Measurements from ENCODE around the gene BRD1.

BRD1 gene

DNA sequence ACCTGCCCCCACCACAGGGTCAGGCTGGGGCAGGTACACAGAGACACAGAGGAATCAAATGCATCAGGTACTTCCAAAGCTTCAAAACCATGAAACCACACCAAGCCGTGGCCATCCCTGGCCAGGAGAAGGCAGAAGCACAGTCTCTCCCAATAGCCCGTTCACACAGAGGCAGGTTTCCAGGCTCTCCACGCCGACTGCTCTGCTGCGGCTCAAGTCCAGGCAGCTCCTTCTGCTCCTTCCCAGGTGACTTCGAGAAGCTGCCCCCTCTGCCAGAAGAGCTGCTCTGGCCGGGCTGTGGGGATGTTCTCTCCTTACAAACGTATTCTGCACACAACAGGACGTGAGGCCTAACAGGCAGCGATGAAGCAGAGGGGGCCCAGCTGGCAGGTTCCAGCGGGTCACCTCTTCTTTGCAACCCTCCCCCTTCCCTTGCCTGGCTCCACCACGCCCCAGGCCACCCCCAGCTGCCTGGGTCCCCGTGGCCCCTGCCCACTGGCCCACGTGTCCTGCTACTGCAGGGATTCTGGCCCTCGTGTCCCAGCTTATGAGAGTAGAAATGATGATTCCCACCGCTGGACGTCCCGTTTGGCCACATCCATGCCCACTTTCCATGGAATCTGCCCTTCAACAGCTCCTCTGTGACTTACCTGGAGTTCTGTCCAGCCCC, 26.1 kb downstream of the BRD1 start:
- DNase-seq (ENCODE audit: low spot score), result no peak
- in situ Hi-C loops (cut with MboI; ENCODE audit: low pct_unique_long_range_greater_than_20kb, low sequenced_read_pairs, unreplicated experiment), result no loop called here
- TF ChIP-seq, protein P1, sequence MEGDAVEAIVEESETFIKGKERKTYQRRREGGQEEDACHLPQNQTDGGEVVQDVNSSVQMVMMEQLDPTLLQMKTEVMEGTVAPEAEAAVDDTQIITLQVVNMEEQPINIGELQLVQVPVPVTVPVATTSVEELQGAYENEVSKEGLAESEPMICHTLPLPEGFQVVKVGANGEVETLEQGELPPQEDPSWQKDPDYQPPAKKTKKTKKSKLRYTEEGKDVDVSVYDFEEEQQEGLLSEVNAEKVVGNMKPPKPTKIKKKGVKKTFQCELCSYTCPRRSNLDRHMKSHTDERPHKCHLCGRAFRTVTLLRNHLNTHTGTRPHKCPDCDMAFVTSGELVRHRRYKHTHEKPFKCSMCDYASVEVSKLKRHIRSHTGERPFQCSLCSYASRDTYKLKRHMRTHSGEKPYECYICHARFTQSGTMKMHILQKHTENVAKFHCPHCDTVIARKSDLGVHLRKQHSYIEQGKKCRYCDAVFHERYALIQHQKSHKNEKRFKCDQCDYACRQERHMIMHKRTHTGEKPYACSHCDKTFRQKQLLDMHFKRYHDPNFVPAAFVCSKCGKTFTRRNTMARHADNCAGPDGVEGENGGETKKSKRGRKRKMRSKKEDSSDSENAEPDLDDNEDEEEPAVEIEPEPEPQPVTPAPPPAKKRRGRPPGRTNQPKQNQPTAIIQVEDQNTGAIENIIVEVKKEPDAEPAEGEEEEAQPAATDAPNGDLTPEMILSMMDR (IDR thresholded peaks at IDR 0.05; ENCODE audit: extremely low read depth, insufficient read depth, missing control alignments), result no peak

DNA sequence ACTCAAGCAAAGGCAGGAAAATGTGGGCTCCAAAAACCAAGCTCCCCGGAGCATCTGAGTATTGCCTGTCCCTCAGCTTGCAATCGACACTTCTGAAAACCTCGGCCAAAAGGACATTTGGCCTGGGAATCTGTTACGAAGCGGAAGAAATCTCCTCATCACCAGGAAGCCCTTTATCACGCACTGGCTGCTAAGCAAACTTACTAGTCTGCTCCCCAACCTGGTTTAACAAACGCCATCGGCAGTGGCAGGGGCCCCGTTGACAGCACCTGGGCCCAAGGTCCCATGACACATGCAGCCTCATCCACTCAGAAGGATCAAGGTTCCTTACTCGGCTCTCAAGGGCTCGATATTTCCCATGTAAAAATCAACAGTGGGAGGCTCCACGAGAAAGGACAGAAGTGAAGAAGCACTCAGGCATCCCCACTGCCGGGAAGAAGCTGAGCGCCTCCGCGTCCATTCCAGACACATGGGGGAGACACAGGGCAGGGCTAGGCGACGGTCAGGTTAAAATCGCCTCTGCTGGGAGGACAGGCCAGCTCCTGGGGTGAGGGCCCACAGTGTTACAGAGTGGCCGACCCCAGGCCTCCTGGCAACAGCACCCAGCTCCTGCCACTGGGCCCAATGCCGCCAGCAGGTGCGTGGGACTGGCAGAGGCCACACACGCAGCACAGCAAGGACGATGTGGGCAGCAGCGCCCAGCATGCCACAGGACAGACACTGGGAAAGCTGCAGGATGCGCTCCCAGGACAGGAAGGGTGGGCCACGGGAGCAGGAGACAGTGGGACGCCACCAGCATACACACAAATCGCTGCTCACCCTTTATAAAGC, 27.1 kb downstream of the BRD1 start:
- TF ChIP-seq, protein P1 (IDR thresholded peaks at IDR 0.05; ENCODE audit: extremely low read depth, insufficient read depth, missing control alignments), result no peak
- in situ Hi-C loops (cut with MboI; ENCODE audit: low pct_unique_long_range_greater_than_20kb, low sequenced_read_pairs, unreplicated experiment), result no loop called here
- no peak for DNase-seq (ENCODE audit: low spot score)

DNA sequence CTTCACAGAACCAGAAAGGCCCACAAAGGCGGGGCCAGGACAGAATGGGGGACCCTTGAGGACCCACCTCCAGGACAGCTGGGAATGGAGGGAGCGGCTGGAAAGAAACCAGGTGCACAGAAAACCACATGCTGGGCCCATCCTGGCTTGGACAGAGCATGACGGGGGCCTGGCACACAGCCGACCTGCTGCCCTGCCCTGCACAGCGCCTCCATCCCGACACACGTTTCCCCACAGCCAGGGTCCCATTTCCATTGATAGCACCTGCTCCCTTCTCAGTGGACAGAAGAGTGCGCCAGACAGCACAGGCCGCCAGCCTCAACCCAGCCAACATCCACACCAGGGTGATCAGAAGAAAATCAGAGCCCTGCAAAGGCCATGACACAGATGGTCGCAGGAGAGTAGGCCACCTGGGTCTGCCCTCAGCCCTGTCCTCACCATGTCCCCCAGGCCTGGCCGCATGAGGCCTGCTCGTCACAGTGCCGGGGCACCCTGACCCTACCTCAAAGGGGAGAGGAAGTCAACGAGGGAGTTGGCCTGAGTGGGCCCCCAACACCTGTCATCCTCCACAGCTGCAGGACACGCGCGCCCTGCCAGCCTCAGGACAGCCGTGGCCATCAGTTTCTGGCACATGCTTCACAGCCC, 28.1 kb downstream of the BRD1 start:
- no peak for DNase-seq (ENCODE audit: low spot score)
- in situ Hi-C loops (cut with MboI; ENCODE audit: low pct_unique_long_range_greater_than_20kb, low sequenced_read_pairs, unreplicated experiment), result no loop called here
- TF ChIP-seq, protein P1 (IDR thresholded peaks at IDR 0.05; ENCODE audit: extremely low read depth, insufficient read depth, missing control alignments), result no peak

DNA sequence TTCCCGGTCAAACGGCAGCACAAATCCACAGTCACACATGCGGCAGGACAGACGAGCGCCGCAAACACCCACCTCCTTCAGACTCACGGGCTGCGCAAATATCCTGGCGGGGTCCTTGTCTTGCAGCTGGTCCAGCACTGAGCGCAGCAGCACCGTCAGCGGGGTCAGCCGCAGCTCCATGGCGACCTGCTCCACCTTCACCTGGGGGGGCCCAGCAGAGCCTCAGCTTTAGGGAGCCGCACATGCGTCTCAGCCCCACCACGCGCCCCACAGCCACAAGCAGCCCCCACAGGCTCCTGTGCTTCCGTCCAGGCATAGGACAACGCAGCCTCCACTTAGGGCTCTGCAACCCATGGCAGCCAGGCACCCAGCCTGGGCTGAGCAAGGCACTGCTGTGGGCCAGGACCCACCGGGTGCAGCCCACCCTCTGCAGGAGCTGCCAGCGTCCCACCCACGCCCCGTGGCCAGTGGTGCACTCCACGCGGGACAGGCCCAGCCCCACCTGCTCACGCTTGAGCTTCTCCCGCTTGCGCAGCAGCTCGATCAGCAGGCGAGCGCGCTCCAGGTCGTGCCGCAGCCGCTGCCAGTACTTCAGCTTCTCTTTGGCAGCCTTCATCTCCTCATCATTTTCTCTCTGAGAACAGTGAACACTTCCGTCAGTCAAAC, 29.1 kb downstream of the BRD1 start:
- in situ Hi-C loops (cut with MboI; ENCODE audit: low pct_unique_long_range_greater_than_20kb, low sequenced_read_pairs, unreplicated experiment), result no loop called here
- TF ChIP-seq, protein P1 (IDR thresholded peaks at IDR 0.05; ENCODE audit: extremely low read depth, insufficient read depth, missing control alignments), result no peak
- DNase-seq (ENCODE audit: low spot score), result no peak

DNA sequence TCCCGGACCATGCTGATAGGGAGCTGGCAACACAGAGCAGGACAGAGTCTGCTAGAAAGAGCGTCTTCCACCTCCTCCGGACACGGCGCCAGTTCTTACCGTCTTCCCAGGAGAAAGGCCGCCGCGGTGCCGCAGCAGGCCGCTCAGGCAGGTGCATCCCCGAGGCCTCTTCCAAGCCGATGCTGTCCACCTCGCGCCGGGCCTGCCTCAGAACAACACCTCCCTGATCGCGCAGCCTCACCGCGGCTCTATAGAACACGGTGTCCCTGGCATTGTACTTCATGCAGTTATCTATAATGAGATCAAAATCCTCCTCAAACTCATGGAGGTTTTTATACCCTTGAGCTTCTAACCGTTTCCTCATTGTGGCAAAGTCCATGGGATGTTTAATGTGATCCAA, 30.0 kb downstream of the BRD1 start:
- in situ Hi-C loops (cut with MboI; ENCODE audit: low pct_unique_long_range_greater_than_20kb, low sequenced_read_pairs, unreplicated experiment), result no loop called here
- TF ChIP-seq, protein P1 (IDR thresholded peaks at IDR 0.05; ENCODE audit: extremely low read depth, insufficient read depth, missing control alignments), result no peak
- DNase-seq (ENCODE audit: low spot score), result no peak

DNA sequence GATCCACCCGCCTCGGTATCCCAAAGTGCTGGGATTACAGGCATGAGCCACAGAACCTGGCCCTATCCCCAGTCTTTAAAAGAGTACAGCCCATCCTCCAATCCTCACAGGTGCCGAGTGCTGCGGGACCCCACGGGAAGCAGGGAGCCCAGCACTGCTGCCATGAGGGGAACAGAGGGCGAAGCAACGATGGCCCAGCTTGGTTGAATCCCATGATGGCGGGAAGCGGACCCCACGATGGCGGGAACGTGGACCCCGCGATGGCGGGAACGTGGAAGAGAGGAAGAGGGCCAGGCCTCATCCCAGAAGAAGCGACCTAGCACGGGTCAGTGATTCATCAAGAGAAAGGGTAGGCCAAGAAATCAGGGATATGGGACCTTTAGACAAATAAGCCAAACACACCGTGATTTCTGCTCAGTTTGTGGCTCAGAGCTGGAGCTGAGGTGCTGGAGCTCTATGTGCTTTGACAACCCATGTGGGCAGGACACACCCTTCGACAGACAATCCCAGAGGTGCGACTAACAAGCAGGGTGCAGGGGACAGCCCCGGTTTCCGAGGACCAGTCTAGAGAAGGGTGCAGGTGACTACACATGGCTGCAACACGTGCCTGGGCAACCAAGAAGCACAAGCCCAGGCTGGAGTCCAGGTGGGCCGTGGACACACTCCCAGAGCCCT, 30.9 kb downstream of the BRD1 start:
- TF ChIP-seq, protein P1 (IDR thresholded peaks at IDR 0.05; ENCODE audit: extremely low read depth, insufficient read depth, missing control alignments), result no peak
- no peak for DNase-seq (ENCODE audit: low spot score)
- in situ Hi-C loops (cut with MboI; ENCODE audit: low pct_unique_long_range_greater_than_20kb, low sequenced_read_pairs, unreplicated experiment), result no loop called here
